COLO829 (cell line): ENCODE data around the gene ARHGEF33.
"Not testable (repeated sequence)": the region's sequence is repeated elsewhere in the genome, so short reads cannot be mapped to it uniquely, and the experiment has no call there.

Experiments
- DNase-seq: peaks from one replicate; pipeline ENCODE4 v3.0.0; 2012; ENCODE audit warnings: low spot score

ARHGEF33 gene

DNA sequence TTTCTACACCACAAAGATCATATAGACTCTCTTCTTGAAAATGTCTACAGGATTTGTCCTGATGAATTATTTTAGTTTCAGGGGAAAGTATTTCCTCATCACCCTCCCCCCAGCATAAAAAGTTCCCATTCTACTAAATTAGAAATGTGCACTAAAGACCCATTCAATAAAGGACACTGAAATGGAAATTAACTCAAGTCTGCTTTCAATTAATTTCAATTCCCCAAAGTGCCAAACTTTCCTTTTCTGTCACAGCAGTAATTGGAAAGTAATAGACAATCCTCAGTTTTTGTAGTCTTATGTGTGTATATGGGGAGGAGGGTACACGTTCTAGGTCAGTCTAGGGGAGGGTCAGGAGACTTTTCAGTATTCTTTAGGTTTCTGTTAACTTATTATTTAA lies 21.5 kb downstream of the ARHGEF33 start:
- no peak for DNase-seq

- no peak for DNase-seq
Observed at GRCh38 chr2:38912619-38913018, 22.9 kb downstream of the ARHGEF33 start.

DNA sequence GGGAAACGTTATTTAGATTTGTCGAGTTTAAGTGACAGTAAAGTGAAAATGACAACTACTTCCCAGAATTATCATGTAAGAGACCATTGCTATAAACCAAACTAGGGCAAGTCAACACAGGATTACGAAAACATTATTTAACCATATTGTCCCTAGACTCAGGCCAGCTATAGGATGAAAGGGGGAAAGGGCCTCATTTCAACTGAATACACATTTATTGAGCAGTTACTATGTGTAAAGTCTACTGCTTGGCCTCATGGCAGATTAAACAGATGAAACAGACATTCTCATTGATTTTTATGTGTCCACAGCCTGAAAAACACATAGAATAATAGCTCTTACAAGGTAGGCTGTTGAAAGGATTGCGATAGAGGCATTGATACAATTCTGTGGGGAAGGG lies 32.7 kb downstream of the ARHGEF33 start:
- DNase-seq = no peak

- DNase-seq = no peak
Observed at GRCh38 chr2:38922902-38923301, 33.2 kb downstream of the ARHGEF33 start.

DNA sequence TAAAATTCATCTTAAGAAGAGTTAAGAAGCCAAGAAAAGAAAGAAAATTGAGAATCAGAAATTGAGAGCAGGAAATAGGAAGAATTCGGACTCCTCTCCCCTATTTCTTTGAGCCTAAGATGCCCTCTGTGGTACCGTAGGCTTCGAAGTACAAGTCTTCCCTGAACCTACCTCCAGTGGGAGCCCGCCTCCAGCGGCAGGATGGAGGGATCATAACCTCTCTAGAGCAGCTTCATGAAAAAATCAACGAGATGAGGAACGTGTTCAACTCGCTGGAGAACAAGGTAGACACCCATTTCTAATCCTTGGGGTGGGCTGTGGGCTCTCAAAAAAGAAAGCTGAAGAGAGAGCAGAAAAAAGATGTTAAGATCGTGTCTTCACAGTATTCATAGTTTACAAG lies 36.3 kb downstream of the ARHGEF33 start:
- no peak for DNase-seq

GRCh38 chr2:38930600-38930999 lies 40.9 kb downstream of the ARHGEF33 start:
- no peak for DNase-seq

DNA sequence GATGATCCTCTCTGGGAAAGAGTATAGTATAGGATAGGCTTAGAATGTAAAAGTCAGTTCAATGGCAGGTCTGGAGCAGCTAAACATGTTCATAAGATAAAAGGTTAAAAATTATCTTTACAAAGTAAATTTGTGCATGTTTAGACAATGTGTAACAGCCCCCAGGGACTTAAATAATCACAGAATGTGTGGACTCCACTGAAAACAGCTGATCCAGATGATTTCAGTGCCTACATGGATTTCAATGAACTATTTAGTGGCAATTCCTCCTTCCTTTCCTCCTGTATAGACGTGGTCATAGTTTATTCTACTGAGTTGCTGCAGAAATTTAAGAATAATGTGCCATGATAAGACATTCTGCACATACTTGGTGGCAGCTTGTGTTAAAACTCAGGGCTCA lies 42.9 kb downstream of the ARHGEF33 start:
- no peak for DNase-seq

DNA sequence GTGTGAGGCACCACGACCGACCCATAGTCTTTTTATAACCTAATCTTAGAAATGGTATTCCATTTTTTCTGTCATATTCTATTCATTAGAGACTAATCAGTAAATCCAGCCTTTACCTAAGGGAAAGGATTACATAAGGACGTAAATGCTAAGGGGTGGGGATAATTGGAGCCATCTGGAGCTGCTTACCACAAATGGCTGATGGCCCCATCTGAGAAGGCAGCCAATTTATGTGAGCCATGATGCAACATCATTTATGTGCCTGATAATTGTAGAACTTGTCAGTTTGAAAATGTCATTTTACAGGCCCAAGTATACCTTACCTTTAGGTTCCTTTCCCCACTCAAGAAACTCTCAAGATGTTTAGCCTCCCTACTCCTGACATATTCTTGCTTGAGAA lies 44.0 kb downstream of the ARHGEF33 start:
- DNase-seq = no peak

DNA sequence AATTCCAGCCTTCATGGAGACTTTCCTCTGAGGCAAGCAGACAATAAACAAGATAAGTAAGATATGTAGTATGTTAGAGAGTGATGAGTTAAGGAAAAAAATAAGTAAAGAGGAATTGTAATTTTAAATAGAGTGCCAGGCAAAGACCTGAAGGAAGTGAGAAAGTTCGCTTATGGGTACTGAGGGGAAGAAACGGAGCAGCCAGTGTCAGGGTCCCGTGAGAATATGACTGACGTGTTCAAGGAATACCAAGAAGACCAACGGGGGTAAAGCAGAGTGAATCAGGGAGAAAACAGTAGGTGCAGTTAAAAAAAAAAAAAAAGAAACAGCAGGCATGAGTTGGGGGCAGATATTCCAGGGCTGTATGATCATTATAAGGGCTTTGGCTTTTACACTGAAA lies 45.1 kb downstream of the ARHGEF33 start:
- DNase-seq = no peak

DNA sequence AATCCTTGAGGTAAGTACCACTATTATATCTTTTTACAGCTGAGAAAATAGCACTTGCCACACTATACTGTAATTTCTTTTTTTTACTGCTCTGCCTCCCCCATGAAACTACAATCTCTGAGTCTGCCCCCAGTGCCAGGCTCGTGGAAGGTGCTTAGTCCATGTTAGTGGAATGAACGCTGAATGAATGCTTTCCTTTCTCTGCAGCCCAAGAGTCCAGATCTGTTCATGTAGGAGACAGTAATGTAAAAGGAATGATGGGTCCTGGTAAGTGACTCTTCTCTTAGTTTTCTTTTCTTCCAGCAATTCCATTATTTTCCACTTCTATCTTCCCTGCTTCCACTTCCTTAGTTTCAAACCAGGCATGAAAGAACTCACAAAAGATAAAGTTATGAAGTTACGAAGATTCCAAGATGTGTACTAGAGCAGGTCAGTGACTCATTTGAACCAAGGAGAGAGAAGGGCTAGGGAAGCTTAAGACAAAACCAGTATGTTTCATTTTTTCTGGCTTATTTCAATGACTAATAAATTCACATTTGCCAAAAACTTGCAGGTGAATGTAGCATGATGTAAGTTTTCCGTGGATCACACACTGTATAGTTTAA lies 46.0 kb downstream of the ARHGEF33 start:
- DNase-seq = no peak

DNA sequence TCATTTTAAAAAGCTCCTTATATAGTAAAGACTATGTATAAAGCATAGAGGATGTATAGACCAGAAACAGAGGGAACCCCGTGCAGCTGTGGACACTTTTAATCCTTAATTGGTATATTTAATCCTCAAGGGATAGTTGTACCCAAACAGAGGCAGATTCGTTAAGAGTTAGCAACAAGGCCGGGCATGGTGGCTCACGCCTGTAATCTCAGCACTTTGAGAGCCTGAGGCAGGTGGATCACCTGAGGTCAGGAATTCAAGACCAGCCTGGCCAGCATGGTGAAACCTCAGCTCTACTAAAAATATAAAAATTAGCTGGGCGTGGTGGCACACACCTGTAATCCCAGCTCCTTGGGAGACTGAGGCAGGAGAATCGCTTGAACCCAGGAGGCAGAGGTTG lies 46.8 kb downstream of the ARHGEF33 start:
- DNase-seq = not testable (repeated sequence)

DNA sequence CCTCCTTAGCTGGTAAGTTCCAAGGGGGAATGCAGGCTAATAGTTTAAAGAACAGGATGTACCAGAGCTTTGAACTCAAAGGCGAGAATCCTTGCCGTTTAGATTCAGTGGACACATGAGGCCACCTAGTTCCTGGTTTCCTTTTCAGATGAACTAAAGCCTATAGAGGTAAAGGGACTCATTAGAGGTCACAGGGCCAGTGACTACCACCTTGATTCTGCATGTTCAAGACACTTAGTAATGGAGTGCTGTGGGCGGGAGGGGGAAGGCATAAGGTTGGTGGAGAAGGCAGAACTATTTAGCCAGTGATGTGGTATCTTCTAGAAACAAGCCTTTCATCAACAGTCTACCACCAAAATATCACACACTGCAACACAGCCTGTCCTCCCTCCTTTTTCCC lies 47.9 kb downstream of the ARHGEF33 start:
- DNase-seq = no peak

- no peak for DNase-seq
Observed at GRCh38 chr2:38940746-38941145, 51.1 kb downstream of the ARHGEF33 start.

DNA sequence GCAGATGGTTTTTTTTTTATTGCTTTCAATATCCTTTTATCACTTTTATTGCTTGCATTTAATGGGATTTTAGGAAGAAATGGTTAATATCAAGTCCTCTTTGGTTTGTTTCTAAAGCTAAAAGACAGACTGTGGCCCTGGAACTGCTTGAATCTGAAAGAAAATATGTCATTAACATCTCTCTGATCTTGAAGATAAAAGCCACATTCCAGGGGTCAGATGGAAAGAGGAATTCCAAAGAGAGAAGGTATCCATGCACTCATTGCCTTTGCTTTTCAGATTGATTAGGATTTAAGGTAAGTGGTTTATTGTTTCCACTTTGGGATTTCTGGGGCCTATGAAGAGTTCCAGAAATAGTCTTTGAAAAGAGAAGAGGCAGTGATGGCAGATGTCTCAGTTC lies 54.1 kb downstream of the ARHGEF33 start:
- no peak for DNase-seq

GRCh38 chr2:38945372-38945771 lies 55.7 kb downstream of the ARHGEF33 start:
- no peak for DNase-seq

- no peak for DNase-seq
Observed at GRCh38 chr2:38945911-38946310, 56.2 kb downstream of the ARHGEF33 start.

GRCh38 chr2:38947241-38948239 lies 57.9 kb downstream of the ARHGEF33 start:
- DNase-seq = peak; percentile 94

GRCh38 chr2:38948387-38948882 lies 58.8 kb downstream of the ARHGEF33 start:
- no peak for DNase-seq

- peak; percentile 50 for DNase-seq
Observed at GRCh38 chr2:38948995-38949394, 59.3 kb downstream of the ARHGEF33 start.

DNA sequence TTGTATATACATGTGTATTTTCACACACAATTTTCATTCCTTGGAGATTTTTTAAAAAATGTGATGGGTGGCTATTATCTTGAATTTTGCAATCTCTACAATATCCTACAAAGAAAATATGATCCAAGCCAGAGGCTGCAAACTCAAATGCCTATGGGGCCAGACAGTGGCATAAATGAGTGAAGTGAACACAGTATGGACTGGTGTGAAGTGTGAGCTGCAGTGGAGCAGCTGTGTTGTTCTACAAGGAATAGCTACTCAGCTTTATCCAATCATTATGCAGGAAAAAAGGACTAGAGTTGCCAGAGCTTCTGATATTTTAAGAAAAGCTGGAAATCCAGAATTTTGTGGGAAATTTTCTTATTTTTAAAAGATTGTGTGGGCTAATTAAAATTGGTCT lies 62.1 kb downstream of the ARHGEF33 start:
- no peak for DNase-seq

DNA sequence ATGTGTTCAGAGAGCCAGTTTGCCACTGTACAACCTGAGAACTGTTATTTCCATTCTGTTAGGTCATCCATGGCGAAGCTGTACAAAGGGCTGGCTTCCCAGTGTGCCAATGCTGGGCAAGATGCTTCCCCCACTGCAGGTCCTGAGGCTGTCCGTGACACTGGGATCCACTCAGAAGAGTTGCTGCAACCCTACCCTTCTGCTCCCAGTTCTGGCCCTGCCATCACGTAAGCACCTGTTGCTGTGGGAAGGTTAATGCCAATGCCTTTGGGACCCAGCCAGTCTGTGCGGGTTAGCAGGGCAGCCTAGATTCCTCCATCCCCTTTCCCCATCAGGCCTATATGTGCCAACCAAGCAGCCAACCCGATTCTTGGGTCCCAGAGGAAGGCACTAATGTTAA lies 68.3 kb downstream of the ARHGEF33 start:
- no peak for DNase-seq

DNA sequence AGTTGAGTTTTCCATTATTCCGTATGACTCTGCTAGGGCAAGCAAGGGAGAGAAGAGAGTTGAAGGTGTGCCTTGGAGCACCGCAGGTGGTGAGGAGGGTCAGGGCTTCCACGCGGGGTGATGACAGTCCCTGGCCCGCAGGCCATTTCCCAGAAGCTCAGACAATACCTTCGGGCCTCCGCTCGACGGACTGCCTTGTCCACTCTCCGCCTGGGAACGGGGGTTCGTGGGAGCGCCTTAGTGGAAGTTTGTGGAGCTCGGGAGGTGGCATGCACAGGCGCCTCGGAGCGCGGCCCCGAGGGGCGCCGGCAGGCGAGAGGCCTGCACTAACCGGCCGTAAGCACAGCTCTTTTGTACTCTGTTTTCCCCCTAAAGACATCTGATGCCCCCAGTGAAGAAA lies 69.8 kb downstream of the ARHGEF33 start:
- DNase-seq = no peak

- no peak for DNase-seq
Observed at GRCh38 chr2:38959938-38960608, 70.4 kb downstream of the ARHGEF33 start.
